ENCODE measurements around the gene FXYD1. TPM values are rescaled to one million over a fixed set of nuclear protein-coding genes. Genes with fewer than 3 reads are reported as not detected.

The FXYD1 gene
- total and polyA plus RNA-seq, 2 experiments from 2014 or later: 1.5 to 26.8 TPM

DNA sequence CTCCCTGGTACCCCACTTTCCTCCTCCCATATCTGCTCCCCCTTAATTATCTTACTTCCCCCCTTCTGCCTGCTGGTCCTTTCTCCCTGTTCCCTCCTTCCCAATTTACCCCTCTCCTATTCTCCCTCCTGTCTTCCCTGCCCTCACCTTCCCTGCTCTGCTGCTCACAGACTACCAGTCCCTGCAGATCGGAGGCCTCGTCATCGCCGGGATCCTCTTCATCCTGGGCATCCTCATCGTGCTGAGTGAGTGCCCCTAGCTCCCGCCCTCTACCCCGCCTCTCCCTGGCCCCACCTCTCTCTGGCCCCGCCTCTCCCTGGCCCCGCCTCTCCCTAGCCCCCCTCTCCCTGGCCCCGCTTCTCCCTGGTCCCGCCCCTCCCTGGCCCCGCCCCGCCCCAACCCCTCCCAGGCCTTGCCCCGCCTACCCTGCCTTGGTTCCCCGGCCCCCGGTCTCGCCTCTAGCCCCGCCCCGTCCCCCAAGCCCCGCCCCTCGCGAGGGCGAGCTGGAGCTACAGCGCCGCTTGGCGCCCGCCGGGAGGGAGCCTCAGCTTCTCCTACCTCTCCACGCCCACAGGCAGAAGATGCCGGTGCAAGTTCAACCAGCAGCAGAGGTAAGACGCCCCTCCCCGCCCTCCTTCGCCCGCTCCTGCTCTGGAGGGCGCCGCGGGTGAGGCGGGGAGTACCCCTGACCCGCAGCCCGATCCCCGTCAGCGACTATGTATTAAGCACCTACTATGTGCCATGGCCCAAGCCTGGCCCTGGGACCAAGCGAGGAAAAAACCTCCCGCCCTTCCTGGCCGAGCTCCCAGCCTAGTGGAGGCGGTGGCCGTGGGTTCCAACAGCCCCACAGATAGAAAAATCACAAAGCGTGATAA lies 2.6 kb downstream of the FXYD1 start:
- Histone ChIP-seq H3K36me3 (ENCODE audit: insufficient read depth) (no peaks in the 10 kb centered on the region), H3K27ac (ENCODE audit: low read depth) (no peak overlapping the region), H3F3A (replicated peaks; ENCODE audit: low read depth) (peaks cover 7% of the 10 kb centered on the region; the same call in 1 of the 2 replicates), H2AFZ (no peak overlapping the region), H4K20me1 (replicated peaks; ENCODE audit: insufficient read depth) (0 out of 2 replicates have a peak, but pooled peaks cover 4% of the 10 kb centered on the region), H3K27me3 (ENCODE audit: insufficient read depth) (peaks cover 20% of the 10 kb centered on the region), H3K4me3 (peak overlapping the region; percentile 89), H3K79me2 (replicated peaks; ENCODE audit: insufficient read depth) (no peaks in the 10 kb centered on the region), H3K4me1 (ENCODE audit: insufficient read depth) (peaks cover 30% of the 10 kb centered on the region), H3K4me2 (peak overlapping the region; percentile 99), H3K9me2 (ENCODE audit: insufficient read depth) (no peaks in the 10 kb centered on the region)
- Mint-ChIP-seq H3K4me1 (peaks cover 40% of the 10 kb centered on the region), H3K27ac (no peak overlapping the region), H3K4me3 (peak overlapping the region; percentile 76), H3K27me3 (ENCODE audit: insufficient read depth, low read depth, poor library complexity) (peaks cover 38% of the 10 kb centered on the region), H3K9me3 (no peaks in the 10 kb centered on the region; the same call in 1 of the 3 replicates), H3K36me3 (ENCODE audit: low read depth) (no peaks in the 10 kb centered on the region)
- TF ChIP-seq EZH2 (IDR thresholded peaks at IDR 0.05; ENCODE audit: low read depth, unreplicated experiment): no peak
- no peak; the same call in 1 of the 2 replicates for TF ChIP-seq CREB1 (CRISPR knock-in tag; IDR thresholded peaks at IDR 0.05; ENCODE audit: low read depth)
- no peak for TF ChIP-seq ZNF331 (CRISPR knock-in tag; IDR thresholded peaks at IDR 0.05; ENCODE audit: low read depth)
- TF ChIP-seq, protein P1, sequence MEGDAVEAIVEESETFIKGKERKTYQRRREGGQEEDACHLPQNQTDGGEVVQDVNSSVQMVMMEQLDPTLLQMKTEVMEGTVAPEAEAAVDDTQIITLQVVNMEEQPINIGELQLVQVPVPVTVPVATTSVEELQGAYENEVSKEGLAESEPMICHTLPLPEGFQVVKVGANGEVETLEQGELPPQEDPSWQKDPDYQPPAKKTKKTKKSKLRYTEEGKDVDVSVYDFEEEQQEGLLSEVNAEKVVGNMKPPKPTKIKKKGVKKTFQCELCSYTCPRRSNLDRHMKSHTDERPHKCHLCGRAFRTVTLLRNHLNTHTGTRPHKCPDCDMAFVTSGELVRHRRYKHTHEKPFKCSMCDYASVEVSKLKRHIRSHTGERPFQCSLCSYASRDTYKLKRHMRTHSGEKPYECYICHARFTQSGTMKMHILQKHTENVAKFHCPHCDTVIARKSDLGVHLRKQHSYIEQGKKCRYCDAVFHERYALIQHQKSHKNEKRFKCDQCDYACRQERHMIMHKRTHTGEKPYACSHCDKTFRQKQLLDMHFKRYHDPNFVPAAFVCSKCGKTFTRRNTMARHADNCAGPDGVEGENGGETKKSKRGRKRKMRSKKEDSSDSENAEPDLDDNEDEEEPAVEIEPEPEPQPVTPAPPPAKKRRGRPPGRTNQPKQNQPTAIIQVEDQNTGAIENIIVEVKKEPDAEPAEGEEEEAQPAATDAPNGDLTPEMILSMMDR (conservative IDR thresholded peaks at IDR 0.05; ENCODE audit: low read depth in 2 of 2): peak; percentile 39 to 69
- peak; percentile 35 for TF ChIP-seq POLR2AphosphoS5 (IDR thresholded peaks at IDR 0.05; ENCODE audit: low read depth)
- TF ChIP-seq, protein P2, sequence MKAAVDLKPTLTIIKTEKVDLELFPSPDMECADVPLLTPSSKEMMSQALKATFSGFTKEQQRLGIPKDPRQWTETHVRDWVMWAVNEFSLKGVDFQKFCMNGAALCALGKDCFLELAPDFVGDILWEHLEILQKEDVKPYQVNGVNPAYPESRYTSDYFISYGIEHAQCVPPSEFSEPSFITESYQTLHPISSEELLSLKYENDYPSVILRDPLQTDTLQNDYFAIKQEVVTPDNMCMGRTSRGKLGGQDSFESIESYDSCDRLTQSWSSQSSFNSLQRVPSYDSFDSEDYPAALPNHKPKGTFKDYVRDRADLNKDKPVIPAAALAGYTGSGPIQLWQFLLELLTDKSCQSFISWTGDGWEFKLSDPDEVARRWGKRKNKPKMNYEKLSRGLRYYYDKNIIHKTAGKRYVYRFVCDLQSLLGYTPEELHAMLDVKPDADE (IDR thresholded peaks at IDR 0.05): no peak
- TF ChIP-seq, protein P3, sequence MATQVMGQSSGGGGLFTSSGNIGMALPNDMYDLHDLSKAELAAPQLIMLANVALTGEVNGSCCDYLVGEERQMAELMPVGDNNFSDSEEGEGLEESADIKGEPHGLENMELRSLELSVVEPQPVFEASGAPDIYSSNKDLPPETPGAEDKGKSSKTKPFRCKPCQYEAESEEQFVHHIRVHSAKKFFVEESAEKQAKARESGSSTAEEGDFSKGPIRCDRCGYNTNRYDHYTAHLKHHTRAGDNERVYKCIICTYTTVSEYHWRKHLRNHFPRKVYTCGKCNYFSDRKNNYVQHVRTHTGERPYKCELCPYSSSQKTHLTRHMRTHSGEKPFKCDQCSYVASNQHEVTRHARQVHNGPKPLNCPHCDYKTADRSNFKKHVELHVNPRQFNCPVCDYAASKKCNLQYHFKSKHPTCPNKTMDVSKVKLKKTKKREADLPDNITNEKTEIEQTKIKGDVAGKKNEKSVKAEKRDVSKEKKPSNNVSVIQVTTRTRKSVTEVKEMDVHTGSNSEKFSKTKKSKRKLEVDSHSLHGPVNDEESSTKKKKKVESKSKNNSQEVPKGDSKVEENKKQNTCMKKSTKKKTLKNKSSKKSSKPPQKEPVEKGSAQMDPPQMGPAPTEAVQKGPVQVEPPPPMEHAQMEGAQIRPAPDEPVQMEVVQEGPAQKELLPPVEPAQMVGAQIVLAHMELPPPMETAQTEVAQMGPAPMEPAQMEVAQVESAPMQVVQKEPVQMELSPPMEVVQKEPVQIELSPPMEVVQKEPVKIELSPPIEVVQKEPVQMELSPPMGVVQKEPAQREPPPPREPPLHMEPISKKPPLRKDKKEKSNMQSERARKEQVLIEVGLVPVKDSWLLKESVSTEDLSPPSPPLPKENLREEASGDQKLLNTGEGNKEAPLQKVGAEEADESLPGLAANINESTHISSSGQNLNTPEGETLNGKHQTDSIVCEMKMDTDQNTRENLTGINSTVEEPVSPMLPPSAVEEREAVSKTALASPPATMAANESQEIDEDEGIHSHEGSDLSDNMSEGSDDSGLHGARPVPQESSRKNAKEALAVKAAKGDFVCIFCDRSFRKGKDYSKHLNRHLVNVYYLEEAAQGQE (IDR thresholded peaks at IDR 0.05; ENCODE audit: unreplicated experiment): no peak
- TF ChIP-seq, protein P4, sequence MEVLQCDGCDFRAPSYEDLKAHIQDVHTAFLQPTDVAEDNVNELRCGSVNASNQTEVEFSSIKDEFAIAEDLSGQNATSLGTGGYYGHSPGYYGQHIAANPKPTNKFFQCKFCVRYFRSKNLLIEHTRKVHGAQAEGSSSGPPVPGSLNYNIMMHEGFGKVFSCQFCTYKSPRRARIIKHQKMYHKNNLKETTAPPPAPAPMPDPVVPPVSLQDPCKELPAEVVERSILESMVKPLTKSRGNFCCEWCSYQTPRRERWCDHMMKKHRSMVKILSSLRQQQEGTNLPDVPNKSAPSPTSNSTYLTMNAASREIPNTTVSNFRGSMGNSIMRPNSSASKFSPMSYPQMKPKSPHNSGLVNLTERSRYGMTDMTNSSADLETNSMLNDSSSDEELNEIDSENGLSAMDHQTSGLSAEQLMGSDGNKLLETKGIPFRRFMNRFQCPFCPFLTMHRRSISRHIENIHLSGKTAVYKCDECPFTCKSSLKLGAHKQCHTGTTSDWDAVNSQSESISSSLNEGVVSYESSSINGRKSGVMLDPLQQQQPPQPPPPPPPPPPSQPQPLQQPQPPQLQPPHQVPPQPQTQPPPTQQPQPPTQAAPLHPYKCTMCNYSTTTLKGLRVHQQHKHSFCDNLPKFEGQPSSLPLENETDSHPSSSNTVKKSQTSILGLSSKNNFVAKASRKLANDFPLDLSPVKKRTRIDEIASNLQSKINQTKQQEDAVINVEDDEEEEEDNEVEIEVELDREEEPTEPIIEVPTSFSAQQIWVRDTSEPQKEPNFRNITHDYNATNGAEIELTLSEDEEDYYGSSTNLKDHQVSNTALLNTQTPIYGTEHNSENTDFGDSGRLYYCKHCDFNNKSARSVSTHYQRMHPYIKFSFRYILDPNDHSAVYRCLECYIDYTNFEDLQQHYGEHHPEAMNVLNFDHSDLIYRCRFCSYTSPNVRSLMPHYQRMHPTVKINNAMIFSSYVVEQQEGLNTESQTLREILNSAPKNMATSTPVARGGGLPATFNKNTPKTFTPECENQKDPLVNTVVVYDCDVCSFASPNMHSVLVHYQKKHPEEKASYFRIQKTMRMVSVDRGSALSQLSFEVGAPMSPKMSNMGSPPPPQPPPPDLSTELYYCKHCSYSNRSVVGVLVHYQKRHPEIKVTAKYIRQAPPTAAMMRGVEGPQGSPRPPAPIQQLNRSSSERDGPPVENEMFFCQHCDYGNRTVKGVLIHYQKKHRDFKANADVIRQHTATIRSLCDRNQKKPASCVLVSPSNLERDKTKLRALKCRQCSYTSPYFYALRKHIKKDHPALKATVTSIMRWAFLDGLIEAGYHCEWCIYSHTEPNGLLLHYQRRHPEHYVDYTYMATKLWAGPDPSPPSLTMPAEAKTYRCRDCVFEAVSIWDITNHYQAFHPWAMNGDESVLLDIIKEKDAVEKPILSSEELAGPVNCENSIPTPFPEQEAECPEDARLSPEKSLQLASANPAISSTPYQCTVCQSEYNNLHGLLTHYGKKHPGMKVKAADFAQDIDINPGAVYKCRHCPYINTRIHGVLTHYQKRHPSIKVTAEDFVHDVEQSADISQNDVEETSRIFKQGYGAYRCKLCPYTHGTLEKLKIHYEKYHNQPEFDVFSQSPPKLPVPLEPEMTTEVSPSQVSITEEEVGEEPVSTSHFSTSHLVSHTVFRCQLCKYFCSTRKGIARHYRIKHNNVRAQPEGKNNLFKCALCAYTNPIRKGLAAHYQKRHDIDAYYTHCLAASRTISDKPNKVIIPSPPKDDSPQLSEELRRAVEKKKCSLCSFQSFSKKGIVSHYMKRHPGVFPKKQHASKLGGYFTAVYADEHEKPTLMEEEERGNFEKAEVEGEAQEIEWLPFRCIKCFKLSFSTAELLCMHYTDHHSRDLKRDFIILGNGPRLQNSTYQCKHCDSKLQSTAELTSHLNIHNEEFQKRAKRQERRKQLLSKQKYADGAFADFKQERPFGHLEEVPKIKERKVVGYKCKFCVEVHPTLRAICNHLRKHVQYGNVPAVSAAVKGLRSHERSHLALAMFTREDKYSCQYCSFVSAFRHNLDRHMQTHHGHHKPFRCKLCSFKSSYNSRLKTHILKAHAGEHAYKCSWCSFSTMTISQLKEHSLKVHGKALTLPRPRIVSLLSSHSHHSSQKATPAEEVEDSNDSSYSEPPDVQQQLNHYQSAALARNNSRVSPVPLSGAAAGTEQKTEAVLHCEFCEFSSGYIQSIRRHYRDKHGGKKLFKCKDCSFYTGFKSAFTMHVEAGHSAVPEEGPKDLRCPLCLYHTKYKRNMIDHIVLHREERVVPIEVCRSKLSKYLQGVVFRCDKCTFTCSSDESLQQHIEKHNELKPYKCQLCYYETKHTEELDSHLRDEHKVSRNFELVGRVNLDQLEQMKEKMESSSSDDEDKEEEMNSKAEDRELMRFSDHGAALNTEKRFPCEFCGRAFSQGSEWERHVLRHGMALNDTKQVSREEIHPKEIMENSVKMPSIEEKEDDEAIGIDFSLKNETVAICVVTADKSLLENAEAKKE (CRISPR knock-in tag; IDR thresholded peaks at IDR 0.05): no peak
- no peak for TF ChIP-seq NANOG (IDR thresholded peaks at IDR 0.05; ENCODE audit: borderline replicate concordance)
- no peak for TF ChIP-seq STAT1 (IDR thresholded peaks at IDR 0.05; ENCODE audit: unreplicated experiment)
- no peak for TF ChIP-seq ZNF114 (CRISPR knock-in tag; IDR thresholded peaks at IDR 0.05)
- no peak for TF ChIP-seq EZH2phosphoT487 (IDR thresholded peaks at IDR 0.05; ENCODE audit: unreplicated experiment)
- TF ChIP-seq JUNB (IDR thresholded peaks at IDR 0.05; ENCODE audit: unreplicated experiment): no peak
- DNase-seq (ENCODE audit: low spot score) (peak; percentile 92), ATAC-seq (peak; percentile 61)
